GM12865 (cell line): Measurements from ENCODE around the gene CYSRT1.

Source experiments
- DNase-seq: peaks from one replicate; pipeline ENCODE4 v3.0.0; 2010; ENCODE audit warnings: low read depth
- H3K4me3 ChIP-seq: 2 replicates; pipeline ENCODE4 v1.5.1; 2011; ENCODE audit warnings: mild to moderate bottlenecking, low read depth, low read length, control low read depth
- CTCF ChIP-seq: IDR thresholded peaks from 2 replicates; pipeline ENCODE4 v1.5.1; 2011; ENCODE audit warnings: low read length, control low read depth, low read depth, inconsistent platforms; ENCODE audit not compliant: insufficient read depth; ENCODE audit errors: missing control alignments

The CYSRT1 gene

GRCh38 chr9:137227853-137228505 is 3.0 kb downstream of the CYSRT1 start:
- DNase-seq = no peak
- TF ChIP-seq CTCF = no peak
- no peak overlapping the region for H3K4me3 ChIP-seq

GRCh38 chr9:137228506-137228967 is 3.6 kb downstream of the CYSRT1 start:
- H3K4me3 ChIP-seq = no peak overlapping the region
- no peak for TF ChIP-seq CTCF
- DNase-seq = no peak

GRCh38 chr9:137228968-137229896 is 4.3 kb downstream of the CYSRT1 start:
- H3K4me3 ChIP-seq = no peak overlapping the region
- no peak for DNase-seq
- TF ChIP-seq CTCF = no peak

- DNase-seq = no peak
- no peak overlapping the region for H3K4me3 ChIP-seq
- no peak for TF ChIP-seq CTCF
Observed at GRCh38 chr9:137229903-137230704, 5.1 kb downstream of the CYSRT1 start.

- no peak for DNase-seq
- no peak for TF ChIP-seq CTCF
- H3K4me3 ChIP-seq = no peak within 1 kb of the TSS
Observed at GRCh38 chr9:137230705-137231371, 5.9 kb downstream of the CYSRT1 start, which contains the start of gene SLC34A3. SLC34A3 (plus strand) TSS chr9:137230901; CDS start chr9:137231703, 802 bp downstream.
